Tibial nerve (tissue), 4 donors: ENCODE data around the gene FNBP1L. TPM values are rescaled to one million over a fixed set of nuclear protein-coding genes. Genes with fewer than 3 reads are reported as not detected.

Experiments
- DNase-seq, 2 donors: peaks; one replicate each; pipeline ENCODE4 v3.0.0-alpha.2; 2019; ENCODE audit warnings: low spot score in 2 of 2
- H3K27ac ChIP-seq, 4 donors: fragments of 200-600 bp; sonication (generic) in 3 of 4; one replicate each; pipeline ENCODE4 v1.5.1; 2017 to 2019; ENCODE audit warnings: mild to moderate bottlenecking in 1 of 4
- H3K27me3 ChIP-seq, 2 donors: fragments of 200-600 bp; sonication (generic) in 1 of 2; one replicate each; pipeline versions ENCODE4 v1.5.1 to v1.6.0; 2017 to 2019
- H3K36me3 ChIP-seq, 3 donors: fragments of 200-600 bp; sonication (generic); one replicate each; pipeline ENCODE4 v1.5.1; 2018 to 2019
- H3K4me1 ChIP-seq, 4 donors: fragments of 200-600 bp; sonication (generic) in 3 of 4; one replicate each; pipeline ENCODE4 v1.5.1; 2017 to 2019
- H3K4me3 ChIP-seq, 4 donors: fragments of 200-600 bp; sonication (generic) in 3 of 4; one replicate each; pipeline ENCODE4 v1.5.1; 2017 to 2019; ENCODE audit warnings: mild to moderate bottlenecking in 1 of 4, moderate library complexity in 1 of 4
- H3K9me3 ChIP-seq, 4 donors: fragments of 200-600 bp; sonication (generic) in 3 of 4; one replicate each; pipeline ENCODE4 v1.5.1; 2017 to 2019
- EP300 ChIP-seq, 2 donors: sonication (generic); formaldehyde crosslinking; IDR thresholded peaks; one replicate each; pipeline ENCODE4 v1.6.1; 2017; ENCODE audit warnings: antibody characterized with exemption in 2 of 2, mild to moderate bottlenecking in 1 of 2
- POLR2A ChIP-seq, 2 donors: fragments of 450-650 bp; IDR thresholded peaks; one replicate each; pipeline ENCODE4 v1.6.1; 2017; ENCODE audit warnings: antibody characterized with exemption in 2 of 2, mild to moderate bottlenecking in 2 of 2, moderate library complexity in 2 of 2
- WGBS, 2 donors: methylation state at CpG; one replicate each; pipeline ENCODE4 v1.1.5; 2018; 5-methylcytosine and 5-hydroxymethylcytosine counted together
- total RNA-seq, 4 donors: library from RNA; depleted of rRNA; stranded (reverse); fragments of >200 nt; gene quantifications; one replicate each; pipeline ENCODE4 v1.1.0, GENCODE V29; 2016
- TF ChIP-seq, protein P1 (sequence below), 5 experiments: fragments of 200-600 bp in 3 of 5; fragments of 450-650 bp in 2 of 5; sonication (generic) in 3 of 5; IDR thresholded peaks; one replicate each; pipeline ENCODE4 v1.5.1; 2016 to 2019; ENCODE audit warnings: antibody characterized with exemption in 5 of 5, mild to moderate bottlenecking in 3 of 5, moderate library complexity in 2 of 5

Gene FNBP1L
- total RNA-seq, 4 donors from 2014 or later: 18.3 to 23.2 (median 20.5) TPM

- no peak for DNase-seq
- Histone ChIP-seq H3K4me3 (no peak overlapping the region), H3K36me3 (no peaks in the 10 kb centered on the region), H3K4me1 (no peaks in the 10 kb centered on the region), H3K9me3 (no peaks in the 10 kb centered on the region), H3K27ac (no peak overlapping the region), H3K27me3 (no peaks in the 10 kb centered on the region)
- TF ChIP-seq POLR2A (IDR thresholded peaks at IDR 0.05) (no peak), EP300 (IDR thresholded peaks at IDR 0.05) (no peak)
- TF ChIP-seq, protein P1, sequence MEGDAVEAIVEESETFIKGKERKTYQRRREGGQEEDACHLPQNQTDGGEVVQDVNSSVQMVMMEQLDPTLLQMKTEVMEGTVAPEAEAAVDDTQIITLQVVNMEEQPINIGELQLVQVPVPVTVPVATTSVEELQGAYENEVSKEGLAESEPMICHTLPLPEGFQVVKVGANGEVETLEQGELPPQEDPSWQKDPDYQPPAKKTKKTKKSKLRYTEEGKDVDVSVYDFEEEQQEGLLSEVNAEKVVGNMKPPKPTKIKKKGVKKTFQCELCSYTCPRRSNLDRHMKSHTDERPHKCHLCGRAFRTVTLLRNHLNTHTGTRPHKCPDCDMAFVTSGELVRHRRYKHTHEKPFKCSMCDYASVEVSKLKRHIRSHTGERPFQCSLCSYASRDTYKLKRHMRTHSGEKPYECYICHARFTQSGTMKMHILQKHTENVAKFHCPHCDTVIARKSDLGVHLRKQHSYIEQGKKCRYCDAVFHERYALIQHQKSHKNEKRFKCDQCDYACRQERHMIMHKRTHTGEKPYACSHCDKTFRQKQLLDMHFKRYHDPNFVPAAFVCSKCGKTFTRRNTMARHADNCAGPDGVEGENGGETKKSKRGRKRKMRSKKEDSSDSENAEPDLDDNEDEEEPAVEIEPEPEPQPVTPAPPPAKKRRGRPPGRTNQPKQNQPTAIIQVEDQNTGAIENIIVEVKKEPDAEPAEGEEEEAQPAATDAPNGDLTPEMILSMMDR (IDR thresholded peaks at IDR 0.05): no peak
- WGBS, 2 donors: 92 to 93% methylated on average over 2 to 3 of the region's 3 CpGs
Measured at GRCh38 chr1:93427656-93428055, 20.3 kb upstream of the FNBP1L start.

GRCh38 chr1:93433407-93433961, 14.4 kb upstream of the FNBP1L start:
- no peak for DNase-seq
- WGBS, 2 donors: 76 to 82% methylated on average over 4 to 5 of the region's 5 CpGs
- no peaks in the 10 kb centered on the region for H3K36me3 ChIP-seq

DNA sequence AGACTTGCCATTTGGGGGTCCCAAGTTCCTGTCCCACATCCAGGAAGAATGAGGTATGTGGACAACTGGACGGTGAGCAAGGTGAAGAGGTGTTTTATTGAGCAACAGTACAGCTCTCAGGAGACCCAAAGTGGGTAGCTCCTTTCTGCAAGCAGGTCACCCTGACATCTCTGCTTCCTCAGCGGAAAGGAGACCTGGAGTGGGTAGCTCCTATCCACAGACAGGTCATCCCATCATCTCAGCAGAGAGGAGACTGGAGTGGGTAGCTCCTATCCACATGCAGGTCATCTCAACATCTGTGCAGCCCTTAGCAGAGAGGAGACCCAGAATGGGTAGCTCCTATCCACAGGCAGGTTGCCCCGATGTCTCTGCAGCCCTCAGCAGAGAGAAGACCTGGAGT, 13.8 kb upstream of the FNBP1L start:
- no peak for TF ChIP-seq POLR2A (IDR thresholded peaks at IDR 0.05)
- TF ChIP-seq, protein P1 (IDR thresholded peaks at IDR 0.05): no peak
- no peak for TF ChIP-seq EP300 (IDR thresholded peaks at IDR 0.05)
- H3K4me3 ChIP-seq: no peak overlapping the region
- no peaks in the 10 kb centered on the region for H3K9me3 ChIP-seq
- H3K36me3 ChIP-seq: no peaks in the 10 kb centered on the region
- 84 to 90% methylated on average over 2 to 3 of the region's 3 CpGs for WGBS, 2 donors
- no peaks in the 10 kb centered on the region for H3K4me1 ChIP-seq
- no peak for DNase-seq
- H3K27me3 ChIP-seq: no peaks in the 10 kb centered on the region
- no peak overlapping the region for H3K27ac ChIP-seq

More at GRCh38 chr1:93433407-93433961, 14.4 kb upstream of the FNBP1L start:
- Histone ChIP-seq H3K9me3 (no peaks in the 10 kb centered on the region), H3K27ac (no peak overlapping the region), H3K27me3 (no peaks in the 10 kb centered on the region), H3K4me1 (no peaks in the 10 kb centered on the region), H3K4me3 (no peak overlapping the region)
- TF ChIP-seq POLR2A (IDR thresholded peaks at IDR 0.05): no peak
- TF ChIP-seq EP300 (IDR thresholded peaks at IDR 0.05): no peak
- TF ChIP-seq, protein P1 (IDR thresholded peaks at IDR 0.05): no peak

GRCh38 chr1:93434987-93435386, 12.9 kb upstream of the FNBP1L start:
- TF ChIP-seq POLR2A (IDR thresholded peaks at IDR 0.05) (no peak), EP300 (IDR thresholded peaks at IDR 0.05) (no peak)
- TF ChIP-seq, protein P1 (IDR thresholded peaks at IDR 0.05): no peak
- Histone ChIP-seq H3K27me3 (no peaks in the 10 kb centered on the region), H3K36me3 (no peaks in the 10 kb centered on the region), H3K27ac (no peak overlapping the region), H3K4me3 (no peak overlapping the region), H3K4me1 (no peaks in the 10 kb centered on the region), H3K9me3 (no peaks in the 10 kb centered on the region)
- DNase-seq: no peak
- WGBS, 2 donors: 81 to 82% methylated on average over 5 of the region's 5 CpGs

DNA sequence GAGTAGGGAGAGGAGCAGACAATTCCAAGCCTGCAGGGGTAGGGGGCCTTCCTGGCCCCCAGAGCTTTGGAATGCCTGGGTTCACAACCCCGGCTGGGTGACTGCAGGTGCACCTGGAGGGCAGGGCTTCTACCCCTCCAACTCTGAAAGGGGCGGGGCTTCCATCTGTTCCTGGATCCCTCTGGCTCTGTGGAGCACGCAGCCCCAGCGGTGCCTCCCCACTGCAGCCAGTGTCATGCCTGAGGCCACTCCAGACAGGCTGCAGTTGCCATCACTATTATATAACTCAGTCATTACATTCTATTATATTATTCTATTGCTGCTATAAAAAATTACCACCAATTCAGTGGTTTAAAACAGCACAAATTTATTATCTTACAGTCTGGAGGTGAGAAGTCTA, 12.5 kb upstream of the FNBP1L start:
- Histone ChIP-seq H3K27me3 (no peaks in the 10 kb centered on the region), H3K9me3 (no peaks in the 10 kb centered on the region), H3K36me3 (no peaks in the 10 kb centered on the region), H3K4me3 (no peak overlapping the region), H3K27ac (no peak overlapping the region), H3K4me1 (no peaks in the 10 kb centered on the region)
- TF ChIP-seq EP300 (IDR thresholded peaks at IDR 0.05): no peak
- TF ChIP-seq, protein P1 (IDR thresholded peaks at IDR 0.05): no peak
- TF ChIP-seq POLR2A (IDR thresholded peaks at IDR 0.05): no peak
- no peak for DNase-seq
- WGBS, 2 donors: 49 to 80% methylated on average over 3 to 4 of the region's 4 CpGs
